Right lobe of liver (tissue), 6 donors: ENCODE data around the gene SYCP1. TPM values are rescaled to one million over a fixed set of nuclear protein-coding genes. Genes with fewer than 3 reads are reported as not detected.
A peak's percentile ranks its signal among the peaks of the same experiment; 100 is the strongest.

Experiments used
- ATAC-seq, 4 donors: fragments of 200-7000 bp; cut with Tn5 transposase; one replicate each; pipeline ENCODE4 v1.9.1; 2020; ENCODE audit warnings: mild to moderate bottlenecking in 4 of 4, moderate library complexity in 4 of 4
- DNase-seq, 3 donors: peaks; one replicate each; pipeline ENCODE4 v3.0.0-alpha.2; 2020
- H3K27ac ChIP-seq, 3 donors: fragments of 200-600 bp; one replicate each; pipeline ENCODE4 v1.8.0; 2022
- H3K27me3 ChIP-seq, 2 donors: fragments of 200-600 bp; one replicate each; pipeline ENCODE4 v1.8.0; 2022
- H3K36me3 ChIP-seq, 4 donors: fragments of 200-600 bp; sonication (generic) in 1 of 4; one replicate each; pipeline versions ENCODE4 v1.5.1 to v1.8.0; 2017 to 2022; ENCODE audit warnings: control low read depth in 1 of 4
- H3K4me1 ChIP-seq, 4 donors: fragments of 200-600 bp; sonication (generic) in 1 of 4; one replicate each; pipeline versions ENCODE4 v1.5.1 to v1.8.0; 2017 to 2022; ENCODE audit warnings: control low read depth in 1 of 4
- H3K4me3 ChIP-seq, 3 donors: fragments of 200-600 bp; one replicate each; pipeline ENCODE4 v1.8.0; 2022
- H3K9me3 ChIP-seq, 4 donors: fragments of 200-600 bp; sonication (generic) in 1 of 4; one replicate each; pipeline versions ENCODE4 v1.5.1 to v1.8.0; 2017 to 2022; ENCODE audit warnings: control low read depth in 1 of 4
- POLR2A ChIP-seq: fragments of 450-650 bp; IDR thresholded peaks from one replicate; pipeline ENCODE4 v1.6.1; 2017; ENCODE audit warnings: antibody characterized with exemption, mild to moderate bottlenecking
- WGBS: methylation state at CpG from one replicate; pipeline ENCODE4 v1.1.6; 2018; ENCODE audit warnings: low coverage, low lambda C conversion rate; ENCODE audit not compliant: insufficient coverage; ENCODE audit errors: missing lambda C conversion rate; 5-methylcytosine and 5-hydroxymethylcytosine counted together
- intact Hi-C, 2 donors: fragments of 100-400 bp; cut with DNase I; formaldehyde crosslinking; loops; one replicate each; pipeline versions ENCODE4 v1.11.2 to v1.14.1; 2022
- total RNA-seq, 6 experiments: library from RNA; depleted of rRNA in 2 of 6; stranded (reverse); fragments of >200 nt in 2 of 6; fragmentation: NEBNext Ultra II Directional in 3 of 6; extraction: Animal tissue kit (Norgen Biotek cat#: 25700) in 3 of 6; gene quantifications; one replicate each; pipeline versions ENCODE4 v1.1.0 to v1.2.4, GENCODE V29; 2016 to 2023
- TF ChIP-seq, protein P1 (sequence below), 4 donors: fragments of 200-600 bp in 3 of 4; fragments of 450-650 bp in 1 of 4; IDR thresholded peaks; one replicate each; pipeline versions ENCODE4 v1.5.1 to v1.8.0; 2016 to 2022; ENCODE audit warnings: antibody characterized with exemption in 4 of 4, mild to moderate bottlenecking in 2 of 4
- donor health status: DM: no; HTN: yes; CAD: no.
- donor health status: DM: no; HTN: no; CAD: no.
- donor health status: DM: no; HTN: no; CAD: no.
- donor health status: DM: no; HTN: yes; CAD: no.
- donor health status: DM: no; HTN: yes; CAD: no.

Gene SYCP1
- total RNA-seq, 6 experiments from 2014 or later = not detected

DNA sequence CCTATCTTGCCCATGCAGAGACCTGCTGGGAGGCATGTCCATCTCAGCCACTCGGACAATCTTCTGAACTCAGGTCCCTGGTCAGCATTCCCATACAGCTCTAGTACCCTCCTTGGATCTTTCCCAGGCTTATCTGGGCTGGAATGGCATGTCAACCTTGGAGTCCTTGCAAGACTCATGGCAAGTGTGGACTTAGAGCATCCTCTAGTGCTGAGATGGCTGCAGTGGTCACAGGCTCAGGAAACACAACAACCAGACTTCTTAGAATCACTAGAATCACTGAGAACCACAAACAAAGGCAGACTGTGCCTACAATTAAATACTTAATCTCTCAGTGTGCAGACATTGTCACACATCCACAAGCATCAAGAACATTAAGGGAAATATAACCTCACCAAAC lies 101.9 kb downstream of the SYCP1 start:
- Histone ChIP-seq H3K36me3 (no peaks in the 10 kb centered on the region), H3K27me3 (no peaks in the 10 kb centered on the region), H3K4me1 (no peaks in the 10 kb centered on the region), H3K9me3 (no peaks in the 10 kb centered on the region), H3K27ac (no peak overlapping the region), H3K4me3 (no peak overlapping the region)
- intact Hi-C loops = no loop called here
- DNase-seq (no peak), ATAC-seq (no peak)
- TF ChIP-seq POLR2A = no peak
- TF ChIP-seq, protein P1, sequence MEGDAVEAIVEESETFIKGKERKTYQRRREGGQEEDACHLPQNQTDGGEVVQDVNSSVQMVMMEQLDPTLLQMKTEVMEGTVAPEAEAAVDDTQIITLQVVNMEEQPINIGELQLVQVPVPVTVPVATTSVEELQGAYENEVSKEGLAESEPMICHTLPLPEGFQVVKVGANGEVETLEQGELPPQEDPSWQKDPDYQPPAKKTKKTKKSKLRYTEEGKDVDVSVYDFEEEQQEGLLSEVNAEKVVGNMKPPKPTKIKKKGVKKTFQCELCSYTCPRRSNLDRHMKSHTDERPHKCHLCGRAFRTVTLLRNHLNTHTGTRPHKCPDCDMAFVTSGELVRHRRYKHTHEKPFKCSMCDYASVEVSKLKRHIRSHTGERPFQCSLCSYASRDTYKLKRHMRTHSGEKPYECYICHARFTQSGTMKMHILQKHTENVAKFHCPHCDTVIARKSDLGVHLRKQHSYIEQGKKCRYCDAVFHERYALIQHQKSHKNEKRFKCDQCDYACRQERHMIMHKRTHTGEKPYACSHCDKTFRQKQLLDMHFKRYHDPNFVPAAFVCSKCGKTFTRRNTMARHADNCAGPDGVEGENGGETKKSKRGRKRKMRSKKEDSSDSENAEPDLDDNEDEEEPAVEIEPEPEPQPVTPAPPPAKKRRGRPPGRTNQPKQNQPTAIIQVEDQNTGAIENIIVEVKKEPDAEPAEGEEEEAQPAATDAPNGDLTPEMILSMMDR (IDR thresholded peaks at IDR 0.05) = peak in 2 of 4 donors; percentile 8 to 15
- WGBS = 40% methylated on average over 1 of the region's 1 CpG

DNA sequence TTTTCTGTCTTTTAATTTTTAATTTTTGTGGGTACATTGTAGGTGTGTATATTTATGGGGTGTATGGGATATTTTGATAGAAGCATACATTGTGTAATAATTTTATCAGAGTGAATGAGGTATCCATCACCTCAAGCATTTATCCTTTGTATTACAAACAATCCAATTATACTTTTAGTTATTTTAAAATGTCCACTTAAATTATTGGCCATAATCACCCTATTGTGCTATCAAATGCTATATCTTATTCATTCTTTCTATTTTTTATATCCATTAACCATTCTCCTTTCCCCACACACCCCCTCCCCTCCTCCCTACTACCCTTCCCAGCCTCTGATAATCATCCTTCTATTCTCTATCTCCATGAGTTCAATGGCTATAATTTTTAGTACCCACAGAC lies 104.8 kb downstream of the SYCP1 start:
- Histone ChIP-seq H3K36me3 (no peaks in the 10 kb centered on the region), H3K27me3 (no peaks in the 10 kb centered on the region), H3K4me3 (no peak overlapping the region), H3K4me1 (no peaks in the 10 kb centered on the region), H3K9me3 (no peaks in the 10 kb centered on the region), H3K27ac (no peak overlapping the region)
- no peak for TF ChIP-seq POLR2A
- TF ChIP-seq, protein P1 (IDR thresholded peaks at IDR 0.05) = no peak
- DNase-seq (no peak), ATAC-seq (no peak)
- intact Hi-C loops = no loop called here

DNA sequence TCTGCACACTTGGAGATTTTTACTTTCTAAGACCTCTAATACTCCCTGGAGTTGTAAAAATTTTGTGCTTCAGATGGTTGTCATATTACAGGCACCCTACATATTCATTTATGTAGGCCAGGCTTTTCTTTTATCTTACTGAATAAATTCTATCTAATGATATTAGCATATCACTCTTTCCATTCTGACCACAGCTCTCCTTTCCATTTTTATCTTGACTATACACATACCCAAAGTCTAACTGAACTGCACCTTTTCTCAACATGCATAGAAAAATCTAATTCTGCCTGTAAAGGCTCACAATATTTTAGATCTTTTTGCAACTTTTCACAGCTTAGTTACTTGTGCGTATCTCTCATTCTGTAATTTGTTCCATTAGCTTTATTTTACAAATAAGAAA lies 122.2 kb downstream of the SYCP1 start:
- WGBS = 67% methylated on average over 1 of the region's 1 CpG
- no peak overlapping the region for H3K4me3 ChIP-seq
- no peak overlapping the region for H3K27ac ChIP-seq
- intact Hi-C loops = no loop called here
- no peak for ATAC-seq
- no peaks in the 10 kb centered on the region for H3K4me1 ChIP-seq
- no peaks in the 10 kb centered on the region for H3K27me3 ChIP-seq
- no peaks in the 10 kb centered on the region for H3K9me3 ChIP-seq
- DNase-seq = no peak
- H3K36me3 ChIP-seq = no peaks in the 10 kb centered on the region
- TF ChIP-seq POLR2A = no peak
- TF ChIP-seq, protein P1 (IDR thresholded peaks at IDR 0.05) = no peak

DNA sequence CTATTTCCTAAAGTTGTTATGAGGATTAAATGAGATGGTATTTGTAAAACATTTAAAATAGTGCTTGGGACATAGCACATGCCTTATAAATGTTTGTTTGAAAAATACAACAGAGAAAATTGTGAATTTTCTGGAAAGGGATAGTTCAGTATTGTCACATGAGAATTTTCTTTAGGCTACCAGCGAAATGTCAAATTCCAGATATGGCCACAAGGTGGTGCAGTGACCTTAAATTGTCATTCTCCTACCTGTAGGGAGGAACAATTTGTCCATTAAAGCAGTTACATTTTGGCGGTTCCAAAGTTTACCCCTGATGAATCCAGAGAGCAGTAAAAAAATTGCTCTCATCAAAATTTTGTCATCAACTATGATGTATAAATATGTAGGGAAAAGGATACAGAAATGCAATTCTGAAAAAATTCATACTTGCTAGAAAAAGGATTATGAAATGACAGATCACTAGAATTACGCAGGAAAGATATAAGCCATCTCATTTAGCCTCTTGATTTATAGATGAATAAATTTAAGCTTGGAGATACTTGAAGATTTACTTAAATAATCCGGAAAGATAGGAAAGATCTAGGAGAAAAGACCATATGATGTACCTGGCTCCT lies 124.7 kb downstream of the SYCP1 start:
- ATAC-seq = peak; percentile 72 to 82 (median 74)
- Histone ChIP-seq H3K4me3 (no peak overlapping the region), H3K36me3 (no peaks in the 10 kb centered on the region), H3K4me1 (no peaks in the 10 kb centered on the region), H3K9me3 (peaks cover 0 to 5% (median 0%) of the 10 kb centered on the region in 4 donors), H3K27me3 (no peaks in the 10 kb centered on the region), H3K27ac (no peak overlapping the region)
- intact Hi-C loops = no loop called here
- TF ChIP-seq, protein P1 (IDR thresholded peaks at IDR 0.05) = peak; percentile 77 to 88 (median 83)
- TF ChIP-seq POLR2A = no peak
- DNase-seq = peak in 1 of 3 donors; percentile 60
- 23% methylated on average over 4 of the region's 4 CpGs for WGBS
